Mesendoderm (in vitro differentiated cells): Measurements from ENCODE around the gene LRRTM1.

Source experiments
- DNase-seq: peaks from one replicate; pipeline ENCODE4 v3.0.0; 2013
- H2AK5ac ChIP-seq: 2 replicates; pipeline ENCODE4 v1.6.1; 2013; ENCODE audit warnings: low read length, inconsistent platforms
- H2BK120ac ChIP-seq: 2 replicates; pipeline ENCODE4 v1.6.1; 2013; ENCODE audit warnings: low read depth, mild to moderate bottlenecking, low read length, moderate library complexity, mixed read lengths
- H2BK15ac ChIP-seq: replicated peaks from 2 replicates; pipeline ENCODE4 v1.6.1; 2013; ENCODE audit warnings: low read depth, mild to moderate bottlenecking, moderate library complexity
- H2BK5ac ChIP-seq: 2 replicates; pipeline ENCODE4 v1.6.1; 2013; ENCODE audit warnings: low read length, inconsistent platforms
- H3K18ac ChIP-seq: 2 replicates; pipeline ENCODE4 v1.6.1; 2013; ENCODE audit warnings: mild to moderate bottlenecking, low read length, mixed read lengths
- H3K23ac ChIP-seq: one replicate; pipeline ENCODE4 v1.6.1; 2013; ENCODE audit warnings: low read length
- H3K27ac ChIP-seq: 2 replicates; pipeline ENCODE4 v1.5.1; 2013; ENCODE audit warnings: low read depth, mild to moderate bottlenecking, inconsistent platforms, low read length, moderate library complexity
- H3K27me3 ChIP-seq: 2 replicates; pipeline ENCODE4 v1.6.1; 2013; ENCODE audit warnings: low read length, control low read depth, mild to moderate bottlenecking, inconsistent platforms; ENCODE audit not compliant: insufficient read depth, poor library complexity
- H3K36me3 ChIP-seq: 2 replicates; pipeline ENCODE4 v1.6.1; 2013; ENCODE audit warnings: low read length, inconsistent platforms; ENCODE audit not compliant: control insufficient read depth, insufficient read depth
- H3K4ac ChIP-seq: one replicate; pipeline ENCODE4 v1.6.1; 2013; ENCODE audit warnings: low read depth, mild to moderate bottlenecking, low read length, moderate library complexity
- H3K4me1 ChIP-seq: 2 replicates; pipeline ENCODE4 v1.6.1; 2013; ENCODE audit warnings: low read depth, low read length, inconsistent platforms; ENCODE audit not compliant: control insufficient read depth
- H3K4me2 ChIP-seq: 2 replicates; pipeline ENCODE4 v1.6.1; 2013; ENCODE audit warnings: low read length
- H3K4me3 ChIP-seq: 2 replicates; pipeline ENCODE4 v1.5.1; 2013; ENCODE audit warnings: mild to moderate bottlenecking, low read length
- H3K56ac ChIP-seq: one replicate; pipeline ENCODE4 v1.6.1; 2013; ENCODE audit warnings: low read length
- H3K79me1 ChIP-seq: 2 replicates; pipeline ENCODE4 v1.6.1; 2013; ENCODE audit warnings: low read length, inconsistent platforms
- H3K79me2 ChIP-seq: 2 replicates; pipeline ENCODE4 v1.6.1; 2013; ENCODE audit warnings: mild to moderate bottlenecking, low read length; ENCODE audit not compliant: control insufficient read depth, insufficient read depth
- H3K9ac ChIP-seq: 2 replicates; pipeline ENCODE4 v1.6.1; 2013; ENCODE audit warnings: low read length, inconsistent platforms
- H4K5ac ChIP-seq: one replicate; pipeline ENCODE4 v1.6.1; 2013; ENCODE audit warnings: low read length
- H4K8ac ChIP-seq: one replicate; pipeline ENCODE4 v1.6.1; 2013; ENCODE audit warnings: low read depth, mild to moderate bottlenecking, control low read depth, low read length, moderate library complexity
- WGBS: extraction: QIAGEN DNeasy Blood & Tissue Kit; methylation state at CpG from one replicate; pipeline ENCODE4 v1.1.7; 2013; ENCODE audit warnings: low lambda C conversion rate, missing lambda C conversion rate; ENCODE audit not compliant: insufficient coverage; ENCODE audit errors: extremely low coverage; 5-methylcytosine and 5-hydroxymethylcytosine counted together

LRRTM1 gene

GRCh38 chr2:80322311-80322920 is 17.9 kb upstream of the LRRTM1 start:
- Histone ChIP-seq H3K27me3 (no peaks in the 10 kb centered on the region), H2BK120ac (no peak overlapping the region), H3K27ac (no peak overlapping the region), H4K8ac (no peak overlapping the region), H3K4me3 (no peak overlapping the region), H3K56ac (peak overlapping the region; percentile 44), H2BK15ac (no peak overlapping the region), H3K79me2 (no peaks in the 10 kb centered on the region), H3K4me2 (no peak overlapping the region), H3K18ac (no peak overlapping the region), H3K4me1 (peaks cover 13% of the 10 kb centered on the region), H4K5ac (no peak overlapping the region), H2BK5ac (no peak overlapping the region), H3K23ac (no peak overlapping the region), H3K9ac (no peak overlapping the region), H3K4ac (no peak overlapping the region), H2AK5ac (no peak overlapping the region), H3K36me3 (no peaks in the 10 kb centered on the region), H3K79me1 (no peaks in the 10 kb centered on the region)
- DNase-seq = peak; percentile 61
- WGBS = no CpG with 5 or more reads among the region's 42 CpGs

- no CpG with 5 or more reads among the region's 5 CpGs for whole genome bisulfite sequencing
- no peak overlapping the region for H3K4me3 ChIP-seq
Measured at GRCh38 chr2:80312282-80312839, 7.8 kb upstream of the LRRTM1 start.

GRCh38 chr2:80311304-80311703 is 6.8 kb upstream of the LRRTM1 start:
- H2BK120ac ChIP-seq = no peak overlapping the region

More at GRCh38 chr2:80312282-80312839, 7.8 kb upstream of the LRRTM1 start:
- H2BK5ac ChIP-seq = no peak overlapping the region
- no peaks in the 10 kb centered on the region for H3K4me1 ChIP-seq
- no peaks in the 10 kb centered on the region for H3K27me3 ChIP-seq
- H3K23ac ChIP-seq = no peak overlapping the region
- H4K8ac ChIP-seq = no peak overlapping the region
- no peak overlapping the region for H3K9ac ChIP-seq
- H3K36me3 ChIP-seq = no peaks in the 10 kb centered on the region
- no peak overlapping the region for H2BK15ac ChIP-seq
- no peak overlapping the region for H3K56ac ChIP-seq
- H3K18ac ChIP-seq = no peak overlapping the region
- H3K4me2 ChIP-seq = no peak overlapping the region
- DNase-seq = no peak
- H3K79me2 ChIP-seq = no peaks in the 10 kb centered on the region
- H2BK120ac ChIP-seq = no peak overlapping the region
- no peak overlapping the region for H2AK5ac ChIP-seq
- no peak overlapping the region for H4K5ac ChIP-seq
- no peaks in the 10 kb centered on the region for H3K79me1 ChIP-seq
- H3K27ac ChIP-seq = no peak overlapping the region
- H3K4ac ChIP-seq = no peak overlapping the region

GRCh38 chr2:80303006-80303908 is 1.3 kb downstream of the LRRTM1 start:
- Histone ChIP-seq H3K36me3 (no peaks in the 10 kb centered on the region), H3K9ac (peak overlapping the region; percentile 54), H2BK120ac (no peak overlapping the region), H3K79me2 (no peaks in the 10 kb centered on the region), H3K27ac (no peak overlapping the region), H3K4me2 (peak overlapping the region; percentile 86), H3K79me1 (no peaks in the 10 kb centered on the region), H3K4me3 (peak overlapping the region; percentile 22), H4K8ac (no peak overlapping the region), H3K18ac (no peak overlapping the region), H3K27me3 (peaks cover 34% of the 10 kb centered on the region), H2BK5ac (no peak overlapping the region), H3K56ac (peak overlapping the region; percentile 88), H3K4ac (no peak overlapping the region), H3K4me1 (peaks cover 29% of the 10 kb centered on the region), H2AK5ac (no peak overlapping the region), H4K5ac (no peak overlapping the region), H2BK15ac (no peak overlapping the region), H3K23ac (peak overlapping the region; percentile 92)
- WGBS = no CpG with 5 or more reads among the region's 64 CpGs
- DNase-seq = peak; percentile 55

More at GRCh38 chr2:80311304-80311703, 6.8 kb upstream of the LRRTM1 start:
- Histone ChIP-seq H3K9ac (no peak overlapping the region), H3K4me3 (no peak overlapping the region), H3K18ac (no peak overlapping the region), H3K4me1 (peaks cover 2% of the 10 kb centered on the region), H3K79me1 (no peaks in the 10 kb centered on the region), H3K79me2 (no peaks in the 10 kb centered on the region), H3K4ac (no peak overlapping the region), H4K5ac (no peak overlapping the region), H2BK15ac (no peak overlapping the region), H3K23ac (no peak overlapping the region), H3K4me2 (no peak overlapping the region), H3K27ac (no peak overlapping the region), H3K27me3 (no peaks in the 10 kb centered on the region), H3K56ac (no peak overlapping the region), H2AK5ac (no peak overlapping the region), H4K8ac (no peak overlapping the region), H2BK5ac (no peak overlapping the region), H3K36me3 (no peaks in the 10 kb centered on the region)
- no CpG with 5 or more reads among the region's 3 CpGs for WGBS
- peak; percentile 51 for DNase-seq

GRCh38 chr2:80302314-80303005 is 2.1 kb downstream of the LRRTM1 start:
- Histone ChIP-seq H3K36me3 (no peaks in the 10 kb centered on the region), H2AK5ac (no peak overlapping the region), H3K27me3 (peaks cover 34% of the 10 kb centered on the region), H3K4me2 (peak overlapping the region; percentile 86), H3K27ac (no peak overlapping the region), H3K4me1 (peaks cover 29% of the 10 kb centered on the region), H3K23ac (peak overlapping the region; percentile 92), H3K56ac (peak overlapping the region; percentile 88), H2BK5ac (peak overlapping the region; percentile 17), H4K5ac (no peak overlapping the region), H2BK15ac (no peak overlapping the region), H3K4ac (no peak overlapping the region), H3K18ac (no peak overlapping the region), H3K4me3 (peak overlapping the region; percentile 14), H3K9ac (peak overlapping the region; percentile 54), H3K79me2 (no peaks in the 10 kb centered on the region), H4K8ac (no peak overlapping the region), H2BK120ac (no peak overlapping the region), H3K79me1 (no peaks in the 10 kb centered on the region)
- no CpG with 5 or more reads among the region's 50 CpGs for WGBS
- DNase-seq = peak; percentile 27
